AG04450 (cell line): ENCODE results near the gene TOMM70. TPM values are rescaled to one million over a fixed set of nuclear protein-coding genes. Genes with fewer than 3 reads are reported as not detected.
A peak's percentile ranks its signal among the peaks of the same experiment; 100 is the strongest.
"Not testable (repeated sequence)": the region's sequence is repeated elsewhere in the genome, so short reads cannot be mapped to it uniquely, and the experiment has no call there.

Source experiments
- CTCF ChIA-PET: fragments of 300-600, 350-600 bp; formaldehyde crosslinking; extraction: SDS; loops from one replicate; lab custom pipeline; 2022; ENCODE audit warnings: antibody characterized with exemption, inconsistent platforms; lab: Charles Lee
- POLR2A ChIA-PET: fragments of 350-600 bp; formaldehyde crosslinking; extraction: SDS; loops from one replicate; lab custom pipeline; 2021; ENCODE audit warnings: antibody characterized with exemption, inconsistent platforms; lab: Yijun Ruan, JAX
- DNase-seq: peaks from one replicate; pipeline ENCODE4 v3.0.0-alpha.2; 2011; ENCODE audit warnings: low read depth, low spot score
- H3K27ac ChIP-seq: one replicate; pipeline ENCODE4 v1.5.1; 2012; ENCODE audit warnings: low read depth, low read length, control low read depth
- H3K27me3 ChIP-seq: one replicate; pipeline ENCODE4 v1.6.0; 2012; ENCODE audit warnings: low read length; ENCODE audit not compliant: control insufficient read depth, insufficient read depth
- H3K4me3 ChIP-seq: 2 replicates; pipeline ENCODE4 v1.5.1; 2011; ENCODE audit warnings: mild to moderate bottlenecking, low read depth, low read length, control low read depth
- H3K9me3 ChIP-seq: 2 replicates; pipeline ENCODE4 v1.5.1; 2012; ENCODE audit warnings: low read length; ENCODE audit not compliant: control insufficient read depth, insufficient read depth
- CTCF ChIP-seq: IDR thresholded peaks from 2 replicates; pipeline ENCODE4 v1.5.1; 2011; ENCODE audit warnings: low read depth, low read length, control low read depth, inconsistent platforms
- polyA plus RNA-seq: library from polyadenylated mRNA; depleted of rRNA; stranded (reverse); fragments of >200 nt; gene quantifications from 2 replicates; pipeline ENCODE4 v1.2.3, GENCODE V29; 2011

The TOMM70 gene
- polyA plus RNA-seq, 1 experiment, result 53.7 TPM

GRCh38 chr3:100339786-100340185 lies 61.1 kb downstream of the TOMM70 start:
- H3K27me3 ChIP-seq, result no peaks in the 10 kb centered on the region
- DNase-seq, result no peak
- POLR2A ChIA-PET, result interaction anchor here (0.7 kb wide), 1 partner anchor 43 kb away, joined by 3 read pairs; no protein-coding TSS in a partner anchor
- no peak for TF ChIP-seq CTCF
- no peak overlapping the region for H3K27ac ChIP-seq
- CTCF ChIA-PET, result interaction anchor here (0.9 kb wide), 1 partner anchor 23 kb away, joined by 4 read pairs; no protein-coding TSS in a partner anchor
- no peak overlapping the region for H3K4me3 ChIP-seq
- H3K9me3 ChIP-seq, result no peaks in the 10 kb centered on the region

- Histone ChIP-seq H3K27me3 (no peaks in the 10 kb centered on the region), H3K9me3 (no peaks in the 10 kb centered on the region), H3K4me3 (no peak overlapping the region), H3K27ac (no peak overlapping the region)
- CTCF ChIA-PET, result interaction anchor here (0.9 kb wide), 1 partner anchor 22 kb away, joined by 4 read pairs; no protein-coding TSS in a partner anchor
- TF ChIP-seq CTCF, result no peak
- POLR2A ChIA-PET, result no interaction called here
- no peak for DNase-seq
These were observed 62.0 kb downstream of the TOMM70 start for GRCh38 chr3:100338911-100339310.

- POLR2A ChIA-PET, H3K27me3 ChIP-seq, DNase-seq, H3K27ac ChIP-seq, H3K9me3 ChIP-seq, H3K4me3 ChIP-seq: not testable (repeated sequence)
- CTCF ChIA-PET, result interaction anchor here (1.1 kb wide), 1 partner anchor 504 kb away, joined by 3 read pairs; no protein-coding TSS in a partner anchor
These were observed 64.7 kb downstream of the TOMM70 start for GRCh38 chr3:100336229-100336628.

GRCh38 chr3:100335434-100335833 lies 65.5 kb downstream of the TOMM70 start:
- no peak for DNase-seq
- ChIA-PET CTCF (no interaction called here), POLR2A (no interaction called here)

GRCh38 chr3:100334488-100335351 lies 66.2 kb downstream of the TOMM70 start, which contains the start of gene NIT2:
Gene NIT2 (plus strand): TSS chr3:100334757. CDS start chr3:100334792, 35 bp downstream.
- H3K4me3 ChIP-seq, result peak within 1 kb of the TSS; percentile 72
- POLR2A ChIA-PET, result interaction anchor here (0.6 to 1.2 kb wide), 3 partner anchors 41 to 1263 kb away, joined by 6 read pairs; partner anchors contain the start of genes LNP1 and TOMM70
- H3K27me3 ChIP-seq, result no peaks in the 10 kb centered on the region

More at GRCh38 chr3:100335434-100335833, 65.5 kb downstream of the TOMM70 start:
- no peaks in the 10 kb centered on the region for H3K27me3 ChIP-seq
- no peaks in the 10 kb centered on the region for H3K9me3 ChIP-seq
- TF ChIP-seq CTCF, result no peak
- H3K27ac ChIP-seq, result no peak overlapping the region
- peak overlapping the region; percentile 72 for H3K4me3 ChIP-seq

More at GRCh38 chr3:100334488-100335351, 66.2 kb downstream of the TOMM70 start, which contains the start of gene NIT2:
- DNase-seq, result peak; percentile 51
- peak within 1 kb of the TSS; percentile 25 for H3K27ac ChIP-seq
- CTCF ChIA-PET, result interaction anchor here (0.5 to 1.0 kb wide), 4 partner anchors 69 to 503 kb away, joined by 3 to 5 read pairs (median 4); no protein-coding TSS in a partner anchor
- TF ChIP-seq CTCF, result no peak
- H3K9me3 ChIP-seq, result no peaks in the 10 kb centered on the region
